Liver (tissue), 9 donors: ENCODE measurements around the gene SESN1. TPM values are rescaled to one million over a fixed set of nuclear protein-coding genes. Genes with fewer than 3 reads are reported as not detected.

Source experiments
- DNase-seq: peaks from one replicate; pipeline ENCODE4 v3.0.0-alpha.2; 2017; ENCODE audit warnings: low spot score
- H3K27ac ChIP-seq, 2 donors: one replicate each; pipeline ENCODE4 v1.7.0; 2013; ENCODE audit warnings: inconsistent platforms in 2 of 2, low read length in 2 of 2, control low read depth in 1 of 2, low read depth in 1 of 2, mild to moderate bottlenecking in 1 of 2
- H3K27me3 ChIP-seq, 4 donors: one replicate each; pipeline versions ENCODE4 v1.6.1 to v1.7.0; 2013; ENCODE audit warnings: low read length in 3 of 4, inconsistent platforms in 1 of 4, mild to moderate bottlenecking in 1 of 4, moderate library complexity in 1 of 4; ENCODE audit not compliant: control insufficient read depth in 4 of 4, insufficient read depth in 4 of 4
- H3K36me3 ChIP-seq, 4 donors: one replicate each; pipeline versions ENCODE4 v1.6.1 to v1.7.0; 2013; ENCODE audit warnings: low read length in 3 of 4, mild to moderate bottlenecking in 3 of 4, low read depth in 1 of 4, moderate library complexity in 1 of 4; ENCODE audit not compliant: control insufficient read depth in 4 of 4, insufficient read depth in 3 of 4
- H3K4me1 ChIP-seq, 4 donors: one replicate each; pipeline versions ENCODE4 v1.6.1 to v1.7.0; 2013; ENCODE audit warnings: low read length in 3 of 4, mild to moderate bottlenecking in 3 of 4, moderate library complexity in 1 of 4; ENCODE audit not compliant: control insufficient read depth in 4 of 4, insufficient read depth in 4 of 4
- H3K4me3 ChIP-seq, 3 donors: one replicate each; pipeline versions ENCODE4 v1.6.1 to v1.7.0; 2013; ENCODE audit warnings: low read length in 3 of 3, control low read depth in 1 of 3, low read depth in 1 of 3, mild to moderate bottlenecking in 1 of 3
- H3K9ac ChIP-seq, 2 donors: one replicate each; pipeline ENCODE4 v1.7.0; 2013; ENCODE audit warnings: low read length in 2 of 2, mild to moderate bottlenecking in 2 of 2, moderate library complexity in 2 of 2, control low read depth in 1 of 2, low read depth in 1 of 2
- H3K9me3 ChIP-seq, 4 donors: one replicate each; pipeline versions ENCODE4 v1.6.1 to v1.7.0; 2013; ENCODE audit warnings: low read length in 3 of 4; ENCODE audit not compliant: control insufficient read depth in 4 of 4
- CTCF ChIP-seq: fragments of 150-350 bp; IDR thresholded peaks from 2 replicates; pipeline ENCODE4 v1.5.1; 2017; ENCODE audit warnings: improper control_type of control experiment, low read depth, low read length; ENCODE audit not compliant: missing input control
- EGR1 ChIP-seq, 2 donors: IDR thresholded peaks; 2 replicates each; pipeline ENCODE4 v1.6.1; 2016 to 2018; ENCODE audit warnings: antibody characterized with exemption in 2 of 2, low read depth in 2 of 2
- FOXA1 ChIP-seq: IDR thresholded peaks from 2 replicates; pipeline ENCODE4 v1.6.1; 2016; ENCODE audit warnings: antibody characterized with exemption
- FOXA2 ChIP-seq: IDR thresholded peaks from 2 replicates; pipeline ENCODE4 v1.6.1; 2016; ENCODE audit warnings: antibody characterized with exemption
- GABPA ChIP-seq, 2 donors: IDR thresholded peaks in 1 of 2; conservative IDR thresholded peaks in 1 of 2; 2 replicates each; pipeline ENCODE4 v1.6.1; 2016; ENCODE audit warnings: antibody characterized with exemption in 2 of 2, mild to moderate bottlenecking in 1 of 2, moderate library complexity in 1 of 2
- HNF4A ChIP-seq, 2 donors: conservative IDR thresholded peaks; 2 replicates each; pipeline ENCODE4 v1.6.1; 2016; ENCODE audit warnings: antibody characterized with exemption in 2 of 2, mild to moderate bottlenecking in 2 of 2
- HNF4G ChIP-seq: IDR thresholded peaks from 2 replicates; pipeline ENCODE4 v1.6.1; 2016; ENCODE audit warnings: antibody characterized with exemption
- JUND ChIP-seq, 2 donors: IDR thresholded peaks; 2 replicates each; pipeline ENCODE4 v1.6.1; 2016; ENCODE audit warnings: antibody characterized with exemption in 2 of 2
- NR2F2 ChIP-seq: IDR thresholded peaks from 2 replicates; pipeline ENCODE4 v1.6.1; 2016; ENCODE audit warnings: antibody characterized with exemption
- RAD21 ChIP-seq, 2 donors: IDR thresholded peaks; 2 replicates each; pipeline ENCODE4 v1.6.1; 2016; ENCODE audit warnings: antibody characterized with exemption in 2 of 2, mild to moderate bottlenecking in 2 of 2
- REST ChIP-seq: IDR thresholded peaks from 2 replicates; pipeline ENCODE4 v1.6.1; 2016; ENCODE audit warnings: antibody characterized with exemption, mild to moderate bottlenecking
- RXRA ChIP-seq, 2 donors: IDR thresholded peaks; 2 replicates each; pipeline ENCODE4 v1.6.1; 2017 to 2018; ENCODE audit warnings: antibody characterized with exemption in 2 of 2, mild to moderate bottlenecking in 1 of 2
- SP1 ChIP-seq: IDR thresholded peaks from 2 replicates; pipeline ENCODE4 v1.6.1; 2018; ENCODE audit warnings: antibody characterized with exemption, mild to moderate bottlenecking
- TAF1 ChIP-seq: conservative IDR thresholded peaks from 2 replicates; pipeline ENCODE4 v1.6.1; 2016; ENCODE audit warnings: antibody characterized with exemption, mild to moderate bottlenecking
- ZBTB33 ChIP-seq: IDR thresholded peaks from 2 replicates; pipeline ENCODE4 v1.6.1; 2016; ENCODE audit warnings: antibody characterized with exemption
- WGBS: extraction: QIAGEN DNeasy Blood & Tissue Kit; methylation state at CpG from one replicate; pipeline ENCODE4 v1.1.7; 2013; 5-methylcytosine and 5-hydroxymethylcytosine counted together
- polyA plus RNA-seq, 2 donors: library from polyadenylated mRNA; stranded (reverse) in 1 of 2; unstranded in 1 of 2; fragments of 200-250 nt in 1 of 2; fragments of >200 nt in 1 of 2; fragmentation: Nextera tagmentation in 1 of 2; extraction: Ambion mirVana in 1 of 2; gene quantifications; one replicate each; pipeline versions ENCODE4 v1.2.1 to v1.2.3, GENCODE V29; 2013 to 2015
- total RNA-seq, 2 donors: library from RNA; depleted of rRNA; stranded (reverse); fragments of >200 nt; gene quantifications; one replicate each; pipeline ENCODE4 v1.2.3, GENCODE V29; 2014
- donor health status: healthy.
- donor health status: healthy.
- donor health status: healthy.
- donor health status: healthy.
- donor health status: healthy.

The SESN1 gene
- total and polyA plus RNA-seq, 4 donors, result 6.2 to 17.0 (median 11.0) TPM

GRCh38 chr6:109130065-109130464 lies 35.4 kb upstream of the SESN1 start:
- Histone ChIP-seq H3K9me3 (no peaks in the 10 kb centered on the region), H3K27ac (no peak overlapping the region), H3K4me1 (no peaks in the 10 kb centered on the region), H3K27me3 (no peaks in the 10 kb centered on the region), H3K9ac (no peak overlapping the region), H3K36me3 (no peaks in the 10 kb centered on the region), H3K4me3 (no peak overlapping the region)
- TF ChIP-seq RAD21 (IDR thresholded peaks at IDR 0.05) (no peak), FOXA2 (no peak), NR2F2 (no peak), TAF1 (no peak), CTCF (no peak), REST (no peak), RXRA (IDR thresholded peaks at IDR 0.05) (no peak), ZBTB33 (no peak), JUND (IDR thresholded peaks at IDR 0.05) (no peak), EGR1 (IDR thresholded peaks at IDR 0.05; ENCODE audit: low read depth in 2 of 2) (no peak), GABPA (IDR thresholded peaks at IDR 0.05 in 1 of 2, conservative IDR thresholded peaks at IDR 0.05 in 1 of 2) (no peak), HNF4G (no peak)
- WGBS, result 93% methylated on average over 3 of the region's 3 CpGs
- no peak for DNase-seq

- Histone ChIP-seq H3K9ac (no peak overlapping the region), H3K9me3 (no peaks in the 10 kb centered on the region), H3K27me3 (no peaks in the 10 kb centered on the region), H3K4me1 (peaks cover 0 to 15% (median 11%) of the 10 kb centered on the region in 4 donors), H3K27ac (no peak overlapping the region), H3K4me3 (no peak overlapping the region), H3K36me3 (no peaks in the 10 kb centered on the region)
- TF ChIP-seq TAF1, result no peak
- no peak for TF ChIP-seq NR2F2
- no peak for TF ChIP-seq RAD21 (IDR thresholded peaks at IDR 0.05)
- no peak for TF ChIP-seq CTCF
- no peak for TF ChIP-seq SP1
- TF ChIP-seq HNF4A (conservative IDR thresholded peaks at IDR 0.05), result no peak
- TF ChIP-seq FOXA1, result no peak
- no peak for TF ChIP-seq FOXA2
- no peak for DNase-seq
- 83% methylated on average over 3 of the region's 3 CpGs for WGBS
Observed at GRCh38 chr6:109125504-109125903, 30.9 kb upstream of the SESN1 start.
